A172 (cell line): Measurements from ENCODE around the gene STK11. TPM values are rescaled to one million over a fixed set of nuclear protein-coding genes. Genes with fewer than 3 reads are reported as not detected.

Experiments used
- DNase-seq: peaks from one replicate; pipeline ENCODE4 v3.0.0-alpha.2; 2015; ENCODE audit warnings: low spot score
- total RNA-seq: library from RNA; depleted of rRNA; stranded (reverse); fragments of >200 nt; shearing (Covaris generic); gene quantifications from 2 replicates; pipeline ENCODE4 v1.2.3, GENCODE V29; 2014; rRNA removed

The STK11 gene, protein sequence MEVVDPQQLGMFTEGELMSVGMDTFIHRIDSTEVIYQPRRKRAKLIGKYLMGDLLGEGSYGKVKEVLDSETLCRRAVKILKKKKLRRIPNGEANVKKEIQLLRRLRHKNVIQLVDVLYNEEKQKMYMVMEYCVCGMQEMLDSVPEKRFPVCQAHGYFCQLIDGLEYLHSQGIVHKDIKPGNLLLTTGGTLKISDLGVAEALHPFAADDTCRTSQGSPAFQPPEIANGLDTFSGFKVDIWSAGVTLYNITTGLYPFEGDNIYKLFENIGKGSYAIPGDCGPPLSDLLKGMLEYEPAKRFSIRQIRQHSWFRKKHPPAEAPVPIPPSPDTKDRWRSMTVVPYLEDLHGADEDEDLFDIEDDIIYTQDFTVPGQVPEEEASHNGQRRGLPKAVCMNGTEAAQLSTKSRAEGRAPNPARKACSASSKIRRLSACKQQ
- 87.8 and 98.9 TPM in 2 replicates for total RNA-seq

DNA sequence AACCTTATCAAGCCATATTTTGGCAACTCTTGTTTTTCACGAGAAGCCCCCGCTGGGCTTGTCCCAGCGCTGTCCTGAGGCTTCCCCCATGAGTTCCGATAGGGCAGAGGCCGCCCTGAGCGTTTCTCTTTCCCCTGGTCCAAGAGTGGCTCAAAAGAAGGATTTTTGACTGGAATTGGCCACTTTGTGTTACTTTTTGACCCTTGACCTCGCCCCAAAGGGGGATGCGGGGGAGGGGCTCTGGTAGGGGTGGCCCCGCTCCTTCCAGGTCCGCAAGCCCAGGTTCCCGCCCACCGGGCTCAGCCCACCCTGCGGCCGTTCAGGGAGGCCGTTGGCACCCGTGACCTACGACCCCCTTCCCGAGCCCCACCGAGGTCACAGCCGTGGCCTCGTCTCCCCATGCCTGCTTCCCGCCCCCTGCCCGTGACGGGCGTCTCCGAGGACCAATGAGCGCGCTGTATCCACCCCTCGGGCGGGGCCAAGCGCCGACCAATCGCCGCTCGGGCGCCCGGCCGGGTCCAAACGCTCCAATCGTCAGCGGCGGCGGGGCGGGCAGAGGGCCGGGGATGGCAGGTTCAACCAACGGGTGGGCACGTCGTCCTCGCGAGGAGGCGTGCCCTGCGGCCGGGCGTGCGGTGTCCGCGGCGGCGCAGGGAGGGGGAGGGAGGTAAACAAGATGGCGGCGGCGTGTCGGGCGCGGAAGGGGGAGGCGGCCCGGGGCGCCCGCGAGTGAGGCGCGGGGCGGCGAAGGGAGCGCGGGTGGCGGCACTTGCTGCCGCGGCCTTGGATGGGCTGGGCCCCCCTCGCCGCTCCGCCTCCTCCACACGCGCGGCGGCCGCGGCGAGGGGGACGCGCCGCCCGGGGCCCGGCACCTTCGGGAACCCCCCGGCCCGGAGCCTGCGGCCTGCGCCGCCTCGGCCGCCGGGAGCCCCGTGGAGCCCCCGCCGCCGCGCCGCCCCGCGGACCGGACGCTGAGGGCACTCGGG, at the start of gene STK11:
Gene STK11, plus strand, starts transcription at position 665 of the 986 bp plus-strand sequence. CDS start 1,136 bp downstream, outside the sequence.
- DNase-seq: peak; percentile 92

DNA sequence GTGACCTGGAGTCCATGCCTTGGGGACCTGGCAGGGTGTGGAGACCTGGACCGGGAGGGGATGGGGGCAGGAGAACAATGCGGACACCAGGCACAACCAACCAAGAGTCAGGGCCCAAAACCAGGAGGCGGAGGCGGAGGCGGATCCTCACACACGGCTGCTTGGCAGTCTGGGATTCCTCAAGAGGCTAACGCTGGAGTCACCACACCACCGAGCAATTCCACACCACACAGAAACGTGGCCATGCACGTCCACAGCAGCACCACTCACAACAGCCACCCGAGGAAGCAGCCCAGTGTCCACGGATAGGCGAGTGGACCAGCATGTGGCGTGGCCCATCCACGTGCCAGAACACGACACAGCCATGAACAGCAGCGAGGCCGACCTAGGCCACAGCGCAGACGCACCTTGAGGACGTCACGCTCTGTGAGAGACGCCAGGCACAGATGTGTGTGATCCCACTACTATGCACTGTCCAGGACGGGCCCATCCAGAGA, 49.2 kb upstream of the STK11 start:
- no peak for DNase-seq

DNA sequence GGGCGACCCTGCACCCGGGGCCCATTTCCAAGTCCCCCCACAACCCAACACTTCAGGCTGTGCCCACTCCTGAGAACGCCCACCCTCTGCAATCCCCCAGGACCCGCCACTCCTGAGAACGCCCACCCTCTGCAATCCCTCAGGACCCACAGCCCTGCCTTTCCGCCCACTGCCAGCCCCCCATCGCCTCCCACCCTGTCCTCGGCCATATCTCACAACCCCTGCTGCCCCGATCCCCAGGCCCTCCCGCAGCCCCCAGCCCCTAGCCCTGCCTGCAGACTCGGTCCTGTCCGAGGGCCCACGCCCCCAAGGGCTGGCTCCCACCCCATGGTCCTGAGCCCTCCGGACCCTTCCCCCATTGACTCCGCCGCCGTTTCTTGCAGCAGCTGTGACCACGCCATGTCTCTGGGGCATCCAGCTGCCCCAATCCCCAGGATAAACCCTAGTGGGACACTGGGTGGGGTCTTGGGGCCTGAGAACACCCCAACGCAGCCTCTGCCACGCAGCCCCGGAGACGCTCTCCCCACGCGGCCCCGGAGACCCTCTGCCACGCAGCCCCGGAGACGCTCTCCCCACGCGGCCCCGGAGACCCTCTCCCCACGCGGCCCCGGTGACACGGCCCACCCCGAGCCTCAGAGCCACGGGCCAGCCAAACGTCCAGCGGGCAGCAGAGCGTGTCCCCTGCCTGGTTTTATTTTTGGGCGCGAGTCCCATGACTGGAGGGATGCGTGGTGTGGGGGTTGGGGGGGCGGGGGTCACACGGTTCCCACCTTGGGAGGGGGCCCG, 48.6 kb upstream of the STK11 start:
- no peak for DNase-seq

DNA sequence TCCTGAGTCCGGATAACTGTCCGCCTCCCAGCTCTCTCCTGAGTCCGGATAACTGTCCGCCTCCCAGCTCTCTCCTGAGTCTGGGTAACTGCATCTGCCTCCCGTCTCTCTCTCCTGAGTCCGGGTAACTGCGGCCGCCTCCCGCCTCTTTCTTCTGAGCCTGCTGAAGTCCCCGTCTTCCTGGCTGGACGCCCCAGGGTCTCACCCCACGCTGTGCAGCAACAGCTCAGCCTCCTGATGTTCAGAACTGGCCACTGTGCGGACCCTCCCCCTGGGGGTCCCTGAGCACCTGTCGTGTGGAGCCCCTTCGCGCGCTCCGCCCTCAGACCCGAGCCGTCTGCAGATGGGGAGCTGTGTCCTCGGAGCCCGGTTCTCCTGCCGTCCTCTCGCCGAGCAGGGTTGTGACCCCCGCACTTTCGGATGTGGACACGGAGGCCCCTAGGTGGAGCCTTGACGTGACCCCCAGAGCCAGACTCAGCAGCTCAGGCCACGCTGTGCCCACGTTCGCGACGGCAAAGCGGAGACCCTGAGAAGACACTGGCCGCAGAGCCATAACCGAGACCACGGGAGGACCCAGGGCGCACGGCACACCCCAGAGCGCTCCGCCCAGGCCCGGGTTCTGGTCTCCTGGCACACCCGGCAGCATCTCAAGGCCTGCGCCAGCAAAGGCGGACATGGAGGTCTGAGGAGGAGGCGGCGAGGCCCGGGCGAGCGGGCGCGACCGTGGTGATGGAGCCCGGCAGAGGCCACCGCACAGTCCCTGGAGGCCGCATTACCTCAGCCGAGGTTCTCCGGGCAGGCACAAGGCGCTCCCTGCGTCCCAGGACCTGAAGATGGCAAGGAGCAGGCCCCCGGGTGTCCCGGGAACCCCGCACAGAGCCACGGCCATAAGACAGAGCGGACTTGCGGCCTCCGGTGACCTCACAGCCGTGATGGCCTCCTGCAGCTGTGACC, 47.4 kb upstream of the STK11 start:
- no peak for DNase-seq

DNA sequence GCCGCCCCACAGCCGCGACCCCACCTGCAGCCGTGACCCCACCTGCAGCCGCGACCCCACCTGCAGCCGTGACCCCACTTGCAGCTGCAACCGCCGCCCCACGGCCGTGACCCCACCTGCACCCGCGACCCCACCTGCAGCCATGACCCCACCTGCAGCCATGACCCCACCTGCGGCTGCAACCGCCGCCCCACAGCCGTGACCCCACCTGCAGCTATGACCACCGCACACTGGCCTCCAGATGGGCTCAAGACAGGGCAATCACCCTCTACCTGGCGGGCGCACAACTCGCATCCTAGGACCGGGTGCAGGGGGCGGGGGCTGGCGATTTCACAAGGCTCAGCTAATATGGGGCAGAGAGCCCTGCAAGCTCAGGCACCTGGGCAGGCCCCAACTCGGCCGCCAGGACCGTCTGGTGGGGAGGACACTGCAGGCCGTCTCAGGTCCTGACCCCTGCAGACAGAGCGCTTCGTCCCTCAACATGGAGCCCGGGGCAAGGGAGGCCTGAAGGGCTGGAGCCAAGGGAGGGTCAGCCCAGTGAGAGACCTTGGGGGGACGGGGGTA, 46.6 kb upstream of the STK11 start:
- no peak for DNase-seq

DNA sequence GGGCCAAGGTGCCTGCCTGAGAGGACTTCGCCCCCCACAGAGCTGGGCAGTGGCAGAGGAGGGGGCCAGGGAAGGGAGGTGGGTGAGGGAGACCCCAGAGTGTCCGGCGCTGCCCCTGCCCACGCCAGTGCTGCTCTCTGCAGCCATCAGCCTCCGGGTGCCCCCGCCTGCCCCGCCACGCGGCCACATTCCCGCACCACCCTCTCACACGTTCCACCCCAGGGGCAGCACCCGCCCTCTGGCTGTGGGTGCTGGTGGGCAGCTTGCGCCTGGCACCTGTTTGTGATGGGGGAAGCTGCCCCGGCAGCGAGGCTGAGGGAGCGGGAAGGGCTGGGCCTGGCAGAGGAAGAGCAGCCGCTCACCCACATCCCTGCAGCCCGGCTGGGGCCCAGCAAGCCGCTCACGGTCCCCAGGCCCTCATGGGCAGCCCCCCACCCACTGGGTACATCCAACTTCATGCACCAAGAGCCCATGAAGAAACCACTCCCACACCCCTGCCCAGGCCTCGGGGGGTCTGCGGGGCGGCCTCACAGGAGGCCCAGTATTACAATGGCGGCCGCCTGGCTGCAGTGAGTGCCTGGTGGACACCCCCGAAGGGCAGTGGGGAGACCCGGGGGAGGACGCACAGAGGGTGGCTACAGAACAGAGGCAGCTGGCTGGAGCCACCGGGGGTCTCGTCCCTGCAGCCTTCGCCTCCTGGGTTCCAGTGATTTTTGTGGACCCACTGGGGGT, 45.5 kb upstream of the STK11 start:
- no peak for DNase-seq

DNA sequence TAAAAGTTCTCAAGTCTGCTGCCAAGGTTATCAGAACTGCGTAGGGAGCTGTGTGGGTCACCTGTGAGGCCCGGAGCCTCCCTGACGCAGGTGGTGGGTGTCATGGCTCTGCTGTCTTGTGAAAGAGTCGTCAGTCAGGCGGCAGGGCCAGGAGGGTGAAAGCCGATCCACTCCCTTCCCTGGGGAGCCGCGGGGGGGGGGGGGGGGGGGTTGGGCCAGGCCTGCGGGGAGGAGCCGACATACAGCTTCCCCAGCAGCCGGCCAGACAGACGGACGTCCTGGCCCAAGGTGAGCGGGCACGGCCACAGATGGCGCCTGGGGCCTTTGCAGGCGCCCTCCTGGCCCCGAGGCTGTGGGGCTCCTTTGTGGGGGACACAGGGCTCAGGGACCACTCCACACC, 43.9 kb upstream of the STK11 start:
- peak; percentile 69 for DNase-seq

DNA sequence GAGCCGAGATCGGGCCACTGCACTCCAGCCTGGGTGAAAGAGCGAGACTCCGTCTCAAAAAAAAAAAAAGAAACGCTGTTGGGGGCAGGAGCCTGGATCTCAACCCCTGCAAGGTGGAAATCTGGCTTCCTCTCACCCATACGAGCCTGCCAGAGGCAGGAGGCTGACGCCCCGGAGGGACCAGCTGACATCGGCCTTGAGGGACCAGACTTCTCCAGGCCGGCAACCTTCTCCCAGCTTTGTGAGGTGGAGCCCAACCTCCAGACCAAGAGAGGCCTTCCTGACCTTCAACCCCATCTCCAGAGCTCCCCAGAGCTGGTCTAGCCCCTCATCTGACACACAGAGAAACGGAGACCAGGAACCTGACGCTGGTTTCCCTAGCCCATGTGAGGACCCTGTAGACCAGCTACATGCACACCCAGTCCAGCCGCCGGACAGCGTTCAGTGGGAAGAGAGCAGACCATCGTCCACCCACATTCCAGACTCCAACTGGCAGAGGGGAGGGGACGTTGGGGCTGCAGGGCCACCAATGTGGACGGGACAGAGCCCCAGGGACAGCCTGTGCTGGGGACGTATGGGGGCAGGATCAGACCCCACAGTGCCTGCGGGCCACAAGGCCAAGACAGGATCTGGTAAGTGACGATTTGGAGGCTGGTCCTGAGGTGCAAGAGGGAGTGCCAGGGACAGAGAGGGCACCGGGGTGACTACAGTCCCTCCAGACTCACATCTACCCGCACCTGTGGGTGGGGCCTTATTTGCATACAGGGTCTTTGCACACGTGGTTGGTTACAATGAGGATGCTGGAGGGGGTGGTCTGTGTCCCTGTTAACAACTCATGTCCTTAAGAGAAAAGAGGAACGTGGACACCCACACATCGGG, 42.9 kb upstream of the STK11 start:
- DNase-seq: no peak

DNA sequence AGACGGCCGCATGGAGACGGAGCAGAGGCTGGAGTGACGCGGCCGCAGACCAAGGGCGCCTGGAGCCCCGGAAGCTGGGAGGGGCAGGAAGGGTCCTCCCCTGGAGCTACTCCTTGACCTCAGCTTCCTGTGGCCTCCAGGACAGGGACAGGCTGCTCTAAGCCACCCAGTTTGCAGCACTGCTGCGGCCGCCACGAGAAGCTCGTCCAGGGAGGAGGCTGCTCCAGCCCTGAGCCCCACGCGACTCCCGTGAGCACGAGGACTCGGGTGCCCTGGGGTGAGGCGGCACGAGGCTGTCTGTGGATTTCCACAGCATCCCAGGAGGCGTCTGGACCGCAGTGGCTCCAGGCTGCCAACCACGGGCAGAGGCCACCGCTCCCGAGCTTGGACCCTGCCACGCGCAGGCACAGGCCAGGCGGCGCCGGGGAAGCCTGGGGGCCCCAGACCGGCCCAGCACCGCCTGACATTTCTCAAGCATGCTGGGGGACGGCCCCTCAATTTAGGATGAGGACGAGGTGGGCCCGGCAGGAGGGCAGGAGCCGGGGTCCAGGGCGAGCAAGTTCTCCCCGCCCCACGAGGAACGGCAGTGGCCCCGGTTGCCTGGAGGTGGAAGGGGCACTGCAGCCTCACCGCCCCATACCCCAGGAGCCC, 42.2 kb upstream of the STK11 start:
- DNase-seq: no peak

DNA sequence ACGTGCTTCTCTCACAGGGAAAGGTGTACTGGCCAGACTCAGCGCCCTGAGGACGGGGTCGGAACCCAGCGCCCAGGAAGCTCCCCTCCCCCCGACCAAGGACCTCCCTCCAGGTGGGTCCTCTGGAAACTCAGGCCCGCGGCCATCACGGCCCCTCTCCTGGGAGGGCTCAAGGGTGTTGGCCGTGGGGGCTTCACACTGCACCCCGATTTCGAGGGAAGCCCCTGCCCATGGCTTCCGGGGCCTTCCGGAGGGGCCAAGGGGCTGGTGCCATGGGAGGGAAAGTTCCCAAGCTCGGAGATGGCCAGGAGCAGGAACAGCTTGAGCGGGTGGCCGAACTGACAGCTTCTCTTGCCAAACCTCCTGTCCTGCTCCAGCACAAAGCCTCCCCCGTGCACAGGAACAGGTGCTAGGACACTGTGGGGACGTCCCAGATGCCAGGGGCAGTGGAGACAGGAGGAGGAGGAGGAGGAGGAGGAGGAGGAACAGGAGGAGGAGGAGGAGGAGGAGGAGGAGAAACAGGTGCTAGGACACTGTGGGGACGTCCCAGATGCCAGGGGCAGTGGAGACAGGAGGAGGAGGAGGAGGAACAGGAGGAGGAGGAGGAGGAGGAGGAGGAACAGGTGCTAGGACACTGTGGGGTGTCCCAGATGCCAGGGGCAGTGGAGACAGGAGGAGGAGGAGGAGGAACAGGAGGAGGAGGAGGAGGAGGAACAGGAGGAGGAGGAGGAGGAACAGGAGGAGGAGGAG, 41.5 kb upstream of the STK11 start:
- DNase-seq: no peak

DNA sequence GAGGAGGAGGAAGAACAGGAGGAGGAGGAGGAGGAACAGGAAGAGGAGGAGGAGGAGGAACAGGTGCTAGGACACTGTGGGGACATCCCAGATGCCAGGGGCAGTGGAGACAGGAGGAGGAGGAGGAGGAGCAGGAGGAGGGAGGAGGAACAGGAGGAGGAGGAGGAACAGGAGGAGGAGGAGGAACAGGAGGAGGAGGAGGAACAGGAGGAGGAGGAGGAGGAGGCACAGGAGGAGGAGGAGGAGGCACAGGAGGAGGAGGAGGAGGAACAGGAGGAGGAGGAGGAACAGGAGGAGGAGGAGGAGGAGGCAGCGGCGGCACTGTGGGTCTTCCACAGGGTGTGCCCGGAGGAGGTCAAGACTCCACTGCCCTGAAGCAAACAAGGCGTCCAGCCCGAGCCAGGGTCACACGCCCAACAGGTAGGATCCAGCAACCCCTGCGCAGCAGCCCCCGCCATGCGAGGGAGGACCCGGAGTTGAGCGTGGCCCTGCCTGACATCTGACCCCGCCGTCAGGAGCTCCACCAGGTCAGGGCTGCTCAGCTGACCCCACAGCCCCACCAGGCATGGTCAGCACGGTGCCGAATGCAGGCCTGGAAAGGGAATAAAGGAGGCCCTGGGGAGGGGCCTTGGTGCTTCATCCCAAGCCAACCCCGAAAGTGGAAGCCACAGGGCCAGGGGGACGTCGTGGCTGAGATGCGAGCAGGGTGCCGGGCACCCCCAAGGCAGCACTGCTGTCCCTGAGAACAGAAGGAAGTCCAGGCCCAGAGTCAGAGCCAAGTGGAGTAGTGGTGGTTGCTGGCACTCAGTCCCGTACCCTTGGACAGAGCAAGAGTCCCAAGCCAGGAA, 40.7 kb upstream of the STK11 start:
- no peak for DNase-seq

DNA sequence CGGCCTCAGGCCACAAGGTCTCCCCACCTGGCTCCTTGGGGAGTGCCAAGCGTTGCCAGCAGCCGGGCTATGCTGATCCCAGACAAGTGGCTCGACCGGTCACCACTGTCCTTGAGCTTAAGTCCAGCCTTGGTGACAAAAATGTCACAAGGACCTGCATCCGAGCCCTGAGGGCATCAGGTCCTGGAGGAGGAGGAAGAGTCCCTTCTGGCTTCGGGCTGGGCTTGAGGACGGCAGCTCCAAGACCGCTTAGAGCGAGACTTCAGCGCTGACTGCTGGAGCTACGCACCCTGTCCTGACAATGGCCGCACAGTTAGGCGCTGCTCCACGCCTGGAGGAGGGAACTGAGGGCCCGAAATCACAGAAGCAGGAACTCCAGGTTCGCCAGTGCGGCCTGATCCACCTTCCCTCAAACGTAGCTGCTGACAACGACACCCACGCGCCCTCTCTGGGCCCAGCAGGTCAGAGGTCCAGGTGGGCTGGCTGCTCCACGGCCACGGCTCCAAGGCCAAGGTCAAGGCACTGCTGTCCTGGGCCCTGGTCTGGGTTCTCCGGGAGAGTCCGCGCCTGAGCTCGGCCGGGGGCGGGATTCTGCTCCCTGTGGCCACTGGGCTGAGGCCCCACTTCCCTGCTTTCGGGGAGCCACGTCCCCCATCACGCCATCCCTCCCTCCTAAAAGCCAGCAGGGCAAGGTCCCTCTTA, 38.6 kb upstream of the STK11 start:
- DNase-seq: no peak

DNA sequence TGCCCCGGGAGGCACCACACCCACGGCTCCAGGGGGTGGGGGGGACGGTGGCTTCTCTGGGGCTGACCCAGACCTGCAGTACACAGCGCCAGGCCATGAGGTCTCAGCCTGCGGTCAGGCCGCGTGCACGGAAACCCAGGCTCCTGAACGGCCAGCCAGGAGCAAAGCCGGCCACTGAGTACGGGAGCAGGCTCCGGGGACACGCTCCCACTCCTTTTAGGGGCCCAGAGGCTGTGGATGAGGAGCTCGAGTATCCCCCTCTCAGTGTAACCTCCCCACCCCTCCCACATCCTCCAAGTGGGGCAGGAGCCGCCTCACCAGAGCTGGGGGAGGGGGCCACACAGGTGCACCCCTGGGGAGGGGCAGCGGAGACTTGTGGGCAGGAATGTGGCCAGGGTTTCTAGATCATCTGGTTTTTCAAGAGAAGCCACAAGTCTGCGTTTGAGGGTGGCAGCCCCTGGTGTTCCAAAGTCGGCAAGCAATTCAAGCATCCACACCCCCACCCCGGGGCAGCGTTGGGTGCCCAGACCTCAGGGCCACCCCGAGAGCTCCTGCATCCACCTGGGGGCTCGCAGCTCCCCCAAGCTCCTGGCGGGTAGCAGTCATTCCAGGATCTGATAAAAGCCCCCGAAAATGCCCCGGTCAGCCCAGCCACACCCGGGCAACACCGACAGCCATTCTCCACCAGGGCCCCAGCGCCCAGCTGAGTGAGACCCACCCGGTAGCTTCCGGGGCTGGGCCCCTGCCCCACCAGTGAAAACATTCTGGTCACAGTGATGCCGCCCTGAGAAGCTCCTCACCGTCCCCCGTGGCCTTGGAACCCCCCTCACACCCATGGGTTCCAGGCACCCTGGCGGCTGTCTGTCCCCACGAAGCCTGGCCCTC, 37.6 kb upstream of the STK11 start:
- no peak for DNase-seq
